NCI-H2196 treated with DMSO at 0.1 percent for 48 hours (cell line): ENCODE measurements around the gene CNTN5.

ENCODE experiments used
- DNase-seq: peaks from one replicate; lab custom pipeline; 2025; ENCODE audit not compliant: unreplicated experiment; lab: John Stamatoyannopoulos, UW

Gene CNTN5

DNA sequence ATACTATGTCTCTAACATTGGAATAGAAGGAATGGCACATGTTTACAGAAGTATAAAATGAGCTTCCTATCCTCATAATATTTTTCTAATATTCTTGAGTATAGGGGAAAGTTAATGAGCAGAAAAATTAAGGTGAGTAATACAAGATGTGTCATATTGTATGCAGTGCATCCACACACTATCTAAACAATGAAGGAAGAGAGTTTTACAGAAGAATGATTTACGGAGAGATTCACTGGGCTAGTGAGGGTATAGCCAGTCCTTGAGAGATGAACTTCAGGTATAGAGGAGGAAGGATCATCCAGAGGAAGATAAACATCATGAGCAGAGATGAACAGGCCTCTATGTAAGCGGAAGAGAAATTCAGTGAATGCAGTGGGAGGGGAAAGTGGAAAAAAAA lies 569.0 kb downstream of the CNTN5 start:
- DNase-seq = no peak

DNA sequence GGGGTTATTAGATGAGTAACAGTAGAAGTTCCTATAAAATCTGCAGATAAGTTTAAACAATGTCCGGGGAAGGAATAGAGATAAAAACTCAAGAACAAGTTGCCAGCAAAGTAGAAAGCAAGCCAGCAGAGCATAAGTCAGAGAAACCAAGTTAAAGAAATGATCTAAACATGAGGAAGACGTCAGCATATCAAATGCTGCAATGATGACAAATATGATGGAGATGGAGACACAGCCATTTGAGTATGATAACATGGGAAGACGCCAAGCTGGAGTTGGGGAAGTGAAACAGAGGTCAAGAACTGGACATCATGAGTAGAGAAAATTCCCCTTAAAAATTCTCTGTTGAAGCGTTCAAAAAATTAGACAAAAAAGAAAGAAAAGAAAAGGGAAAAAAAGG lies 571.5 kb downstream of the CNTN5 start:
- DNase-seq = no peak

DNA sequence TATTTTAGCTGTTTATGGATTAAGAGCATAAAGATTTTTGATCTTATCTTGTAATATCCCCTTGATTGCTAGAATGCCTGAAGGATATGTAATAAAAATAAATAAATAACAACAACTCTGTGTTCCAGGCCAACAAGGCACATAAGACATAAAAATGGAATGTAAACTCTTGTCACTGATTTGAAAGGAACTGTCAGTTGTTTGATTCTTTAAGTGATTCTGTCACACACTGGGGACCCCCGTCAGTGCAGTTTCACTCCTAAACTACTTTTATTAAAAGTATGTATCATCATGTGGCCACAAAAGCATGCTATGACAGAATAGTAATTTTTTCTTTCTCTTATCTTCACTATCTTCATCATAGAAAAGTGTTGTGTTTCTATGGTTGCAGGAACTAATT lies 572.4 kb downstream of the CNTN5 start:
- no peak for DNase-seq

DNA sequence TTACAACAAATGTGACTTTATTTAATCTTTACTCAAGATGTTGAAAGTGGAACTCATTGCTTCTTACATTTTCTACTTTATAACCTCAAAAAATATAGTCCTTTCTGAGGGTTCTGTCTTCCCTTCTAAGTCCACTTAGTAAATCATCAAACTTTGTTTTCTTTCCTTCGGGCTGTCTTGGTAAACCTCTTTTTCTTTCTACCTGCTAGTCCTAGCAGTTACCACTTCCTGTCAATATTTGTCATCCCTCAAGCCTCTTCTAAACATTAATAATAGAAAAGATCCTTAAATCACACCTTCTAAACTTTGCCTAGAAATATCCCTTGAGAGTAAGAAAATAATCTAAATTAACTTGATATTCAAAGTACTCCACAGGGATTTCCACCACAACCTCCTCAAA lies 580.4 kb downstream of the CNTN5 start:
- no peak for DNase-seq

DNA sequence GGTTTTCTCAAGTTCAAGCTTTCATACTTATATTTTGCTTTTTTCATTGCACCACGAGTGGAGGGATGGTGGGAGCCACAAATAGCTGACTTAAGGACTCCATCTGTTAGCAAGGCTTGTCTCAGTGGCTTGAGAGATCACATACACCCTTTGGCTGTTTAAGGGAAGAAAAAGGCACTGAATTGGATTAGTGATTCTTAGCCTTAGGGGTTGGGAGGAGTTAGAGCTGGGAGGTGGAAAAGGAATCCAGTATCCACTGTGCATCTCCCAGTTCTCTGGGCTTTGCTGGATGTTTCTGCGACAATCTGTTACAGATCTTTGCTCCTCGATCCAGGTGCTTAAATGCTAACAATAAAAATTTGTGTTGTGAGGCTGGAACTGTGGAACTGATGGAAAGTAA lies 593.6 kb downstream of the CNTN5 start:
- DNase-seq = no peak

DNA sequence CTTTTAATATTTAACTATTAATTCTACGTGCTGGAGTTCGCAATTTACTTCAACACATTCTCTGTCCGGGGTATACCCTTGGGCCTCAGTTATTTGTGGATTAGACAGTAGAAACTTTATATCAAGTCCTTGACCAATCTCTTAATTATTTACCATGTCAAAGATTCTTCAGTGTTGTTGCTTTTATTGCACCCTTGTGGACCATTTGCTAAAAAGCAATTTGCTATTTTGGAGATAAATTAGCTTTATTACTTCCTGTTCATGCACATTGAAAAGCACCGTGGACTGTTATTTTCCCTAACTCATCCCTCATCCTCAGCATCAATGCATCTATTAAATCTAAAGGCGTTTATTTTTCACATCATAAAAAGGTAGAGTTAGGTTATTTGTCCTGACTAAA lies 609.9 kb downstream of the CNTN5 start:
- no peak for DNase-seq

DNA sequence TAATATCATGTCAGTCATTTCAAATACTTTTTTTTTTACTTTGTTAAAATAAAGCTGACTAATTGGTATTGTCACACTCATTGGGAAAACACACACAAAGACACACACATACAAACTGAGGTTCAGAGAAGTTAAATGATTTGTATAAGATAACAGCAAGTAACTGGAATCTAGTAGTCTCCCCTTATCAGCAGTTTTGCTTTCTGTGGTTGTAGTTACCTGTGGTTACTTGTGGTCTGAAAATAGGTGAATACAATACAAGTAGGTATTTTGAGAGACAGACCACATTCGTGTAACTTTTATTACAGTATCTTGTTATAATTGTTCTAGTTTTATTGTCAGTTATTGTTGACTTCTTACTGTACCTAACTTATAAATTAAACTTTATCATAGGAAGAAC lies 610.9 kb downstream of the CNTN5 start:
- DNase-seq = no peak

DNA sequence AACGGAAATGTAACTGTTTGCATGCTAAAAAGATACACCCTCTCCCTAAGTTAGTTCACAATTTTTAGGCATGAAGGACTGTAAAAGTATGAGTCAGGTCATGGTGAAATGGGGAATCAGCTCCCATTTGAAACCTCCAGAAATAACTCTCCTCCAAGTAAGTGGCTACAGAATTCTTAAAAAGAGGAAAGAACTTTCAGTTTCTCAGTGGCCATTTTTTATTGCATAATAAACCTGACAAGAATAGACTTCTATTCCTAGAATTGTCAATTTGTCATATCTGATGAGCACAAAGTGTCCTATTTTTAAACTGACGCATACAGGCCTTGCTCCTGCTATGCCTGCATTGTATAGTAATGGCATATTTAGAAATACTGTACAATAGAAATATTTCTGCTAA lies 612.2 kb downstream of the CNTN5 start:
- no peak for DNase-seq

DNA sequence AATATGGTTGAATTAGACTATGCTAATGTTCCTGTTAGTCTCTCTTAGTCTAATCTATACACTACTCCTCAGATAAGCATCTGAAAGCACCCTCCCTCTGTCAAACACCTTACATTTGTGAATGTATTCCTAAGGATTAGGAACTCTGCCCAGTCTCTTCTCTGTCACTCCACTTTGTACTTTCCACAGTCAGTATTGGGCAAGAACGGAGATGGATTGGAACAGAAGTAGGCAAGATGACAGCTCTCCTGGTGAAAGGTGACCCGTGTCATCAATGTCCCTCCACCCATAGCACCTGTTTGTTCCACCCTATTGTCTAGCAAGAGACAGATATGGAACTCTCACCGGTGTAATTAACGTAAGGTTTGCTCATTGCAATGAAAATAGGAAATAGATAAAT lies 613.8 kb downstream of the CNTN5 start:
- no peak for DNase-seq

DNA sequence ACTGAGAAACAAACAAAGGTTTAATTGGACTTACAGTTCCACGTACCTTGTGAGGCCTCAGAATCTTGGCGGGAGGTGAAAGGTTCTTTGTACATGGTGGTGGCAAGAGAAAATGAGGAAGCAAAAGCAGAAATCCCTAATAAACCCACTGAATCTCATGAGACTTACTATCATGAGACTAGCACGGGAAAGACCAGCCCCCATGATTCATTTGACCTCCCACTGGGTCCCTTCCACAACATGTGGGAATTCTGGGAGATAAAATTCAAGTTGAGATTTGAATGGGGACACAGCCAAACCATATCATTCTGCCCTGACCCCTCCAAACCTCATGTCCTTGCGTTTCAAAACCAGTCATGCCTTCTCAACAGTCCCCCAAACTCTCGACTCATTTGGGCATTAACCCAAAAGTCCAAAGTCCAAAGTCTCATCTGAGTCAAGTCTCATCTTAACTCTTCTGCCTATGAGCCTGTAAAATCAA lies 617.4 kb downstream of the CNTN5 start:
- DNase-seq = no peak

DNA sequence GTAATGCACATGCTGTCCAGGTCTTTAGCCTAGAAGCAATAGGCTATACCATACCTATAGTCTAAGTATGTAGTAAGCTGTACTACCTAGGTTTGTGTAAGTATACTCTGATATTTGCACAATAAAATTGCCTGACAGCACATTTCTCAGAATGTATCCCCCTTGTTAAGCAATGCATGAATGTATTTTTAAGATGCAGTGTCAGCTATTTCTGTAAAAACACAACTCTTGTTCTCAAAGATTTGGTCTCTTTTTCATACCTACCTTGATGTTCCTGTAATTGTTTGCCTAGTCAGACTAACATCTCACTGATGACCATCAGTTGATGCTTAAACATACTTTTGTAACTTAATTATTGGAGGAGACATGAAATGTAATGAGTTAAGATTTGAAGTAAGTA lies 619.9 kb downstream of the CNTN5 start:
- no peak for DNase-seq

DNA sequence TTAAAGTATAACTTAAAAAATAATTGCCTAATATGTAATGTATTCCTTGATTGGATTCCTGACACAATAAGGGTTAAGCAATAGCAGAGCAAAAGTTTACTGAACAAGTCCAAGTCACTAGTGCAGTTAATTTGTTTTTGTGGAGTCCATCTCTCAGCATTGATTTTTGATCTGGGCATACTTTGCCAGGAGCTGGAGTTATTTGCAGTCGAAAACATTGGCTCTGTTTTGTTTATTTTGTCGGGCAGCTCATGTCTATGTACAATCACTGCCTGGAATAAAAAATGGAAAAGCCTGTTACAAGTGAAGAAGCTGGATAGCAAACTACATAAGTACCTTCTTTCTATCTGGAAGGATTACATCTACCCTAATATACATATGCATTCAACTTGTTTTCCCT lies 625.2 kb downstream of the CNTN5 start:
- DNase-seq = no peak

DNA sequence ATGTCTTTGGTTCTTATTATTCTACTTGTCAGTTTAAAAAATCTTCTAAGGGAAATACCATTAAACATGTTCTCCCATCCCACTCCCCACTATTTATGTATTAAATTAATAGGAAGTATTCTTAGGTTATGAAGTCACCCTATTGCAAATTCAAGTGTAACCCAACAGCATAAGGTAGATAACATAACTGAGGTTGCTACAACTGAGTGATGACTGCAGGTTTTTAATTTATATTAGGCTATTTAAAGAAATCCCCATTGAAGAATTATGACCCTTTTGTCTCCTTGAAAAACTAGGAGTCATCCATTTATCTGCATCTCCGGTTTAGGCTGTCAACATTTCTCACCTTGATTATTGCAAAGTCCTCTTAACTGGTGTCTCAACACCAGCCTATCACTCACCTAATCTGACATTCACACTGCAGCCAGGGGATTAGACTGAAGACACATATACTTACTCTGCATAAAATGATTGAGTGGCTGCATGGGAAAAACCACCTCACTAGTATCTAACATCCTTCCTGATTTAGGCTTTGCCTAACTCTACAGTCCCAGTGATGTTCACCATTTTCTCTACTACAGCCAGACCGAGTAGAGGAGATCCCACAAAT lies 649.4 kb downstream of the CNTN5 start:
- no peak for DNase-seq

DNA sequence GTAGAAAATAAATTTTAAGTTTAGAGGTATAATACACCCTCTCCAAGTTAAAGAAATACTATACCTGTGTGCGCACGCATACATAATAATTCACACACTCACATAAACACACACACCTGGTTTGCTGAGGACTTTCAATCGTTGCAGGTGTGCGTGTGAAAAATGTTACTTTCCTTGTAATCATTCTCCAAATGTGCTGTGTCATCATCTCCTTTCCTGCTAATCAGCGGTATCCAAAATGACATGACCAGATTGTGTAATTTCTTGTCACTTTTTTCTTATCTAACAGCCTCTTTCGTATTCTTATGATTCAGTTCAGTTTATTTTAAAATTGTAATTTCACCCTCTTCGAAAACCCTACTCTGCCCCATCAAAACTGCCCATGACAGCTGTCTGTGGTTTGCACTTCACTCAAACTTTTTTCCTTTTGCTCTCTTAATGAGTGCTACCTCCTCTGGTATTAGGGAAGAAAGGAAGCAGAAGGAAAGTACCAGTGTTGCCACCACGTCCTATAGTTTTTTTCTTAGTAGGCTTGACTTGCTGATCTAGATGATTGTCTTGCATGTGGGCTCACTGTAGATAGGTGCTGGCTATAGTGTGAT lies 651.2 kb downstream of the CNTN5 start:
- no peak for DNase-seq

DNA sequence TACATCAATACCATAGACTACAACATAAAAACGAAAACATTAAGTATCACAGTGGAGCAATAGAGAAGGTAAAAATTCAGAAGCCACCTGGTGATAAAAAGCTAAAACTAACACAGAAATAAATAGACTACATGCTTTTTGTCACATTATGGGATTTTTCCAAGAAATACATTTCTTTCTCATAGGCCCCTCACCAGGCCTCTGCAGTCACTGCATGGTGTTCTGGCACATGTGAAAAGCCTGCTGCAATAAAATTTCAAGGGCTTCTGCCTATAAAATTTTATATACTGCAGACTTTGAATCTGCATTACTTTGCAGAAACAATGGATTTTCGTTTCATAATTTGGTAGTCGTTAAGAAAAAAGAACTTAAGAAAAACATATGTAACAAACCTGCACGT lies 655.5 kb downstream of the CNTN5 start:
- no peak for DNase-seq

DNA sequence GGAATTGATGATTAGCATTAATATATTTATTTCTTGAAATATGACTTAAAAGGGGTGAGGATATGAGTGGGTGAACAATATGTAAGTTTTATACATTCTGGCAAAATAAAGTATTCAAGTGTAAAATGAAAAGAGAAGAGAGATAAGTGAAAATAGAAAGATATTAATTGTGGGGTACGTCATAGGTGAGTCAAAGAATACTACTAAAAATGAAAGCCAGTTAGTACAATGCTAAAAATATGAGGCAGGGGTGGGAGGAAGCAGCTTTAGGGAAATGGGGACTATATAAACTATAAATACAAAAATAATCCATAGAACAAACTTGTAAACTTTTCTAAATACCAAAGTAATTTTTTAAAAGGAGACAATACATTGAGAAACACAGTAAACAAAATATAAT lies 661.4 kb downstream of the CNTN5 start:
- DNase-seq = no peak

DNA sequence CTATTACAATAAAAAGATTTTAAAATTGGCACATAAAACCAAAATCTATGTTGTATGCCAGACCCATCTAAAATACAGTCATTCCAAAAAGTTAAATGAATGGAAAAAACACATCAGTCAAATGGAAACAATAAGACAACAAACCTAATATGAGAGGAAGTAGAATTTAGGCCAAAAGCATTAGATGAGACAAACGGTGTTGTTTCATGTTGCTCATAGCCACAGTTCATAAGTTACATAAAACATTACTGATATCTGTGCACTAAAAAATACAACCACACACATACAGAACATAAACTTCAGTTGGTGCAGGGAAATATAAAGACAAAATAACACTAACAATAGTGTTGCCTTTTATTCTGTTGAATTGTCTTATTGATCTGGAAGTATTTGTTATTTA lies 661.9 kb downstream of the CNTN5 start:
- no peak for DNase-seq

DNA sequence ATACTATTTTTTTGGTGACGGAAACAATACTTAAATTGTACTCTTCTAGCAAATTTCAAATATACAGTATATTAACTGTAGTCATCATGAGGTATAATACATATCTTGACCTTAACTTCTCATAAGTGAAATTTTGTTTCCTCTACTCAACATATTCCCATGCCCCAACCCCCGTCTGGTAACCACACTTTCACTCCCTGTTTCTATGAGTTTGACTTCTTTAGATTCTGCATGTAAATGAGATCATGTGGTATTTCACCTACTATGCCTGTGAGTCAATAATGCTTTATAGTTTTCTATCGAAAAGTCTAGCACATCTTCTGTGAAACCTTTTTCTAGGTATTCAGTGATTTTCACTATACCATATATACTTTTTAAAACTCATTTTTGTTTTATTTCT lies 663.2 kb downstream of the CNTN5 start:
- no peak for DNase-seq

DNA sequence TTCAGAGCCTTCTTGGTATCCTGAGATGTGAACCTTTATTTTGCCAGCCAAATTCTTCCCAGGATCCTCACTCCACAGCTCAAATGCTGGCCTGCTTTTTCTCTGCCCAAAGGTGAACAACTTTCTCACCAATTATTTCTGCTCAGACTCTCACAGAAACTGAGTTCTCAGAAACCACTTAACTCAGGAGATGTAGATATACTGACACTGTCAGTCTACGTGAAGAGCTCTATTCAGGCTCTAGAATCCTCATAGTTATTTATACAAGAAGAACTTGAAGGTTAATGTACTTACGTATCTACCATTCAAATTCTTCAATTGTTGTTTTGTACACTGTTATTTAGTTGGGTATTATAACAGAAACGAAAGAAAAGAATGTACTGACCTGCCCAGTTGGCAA lies 666.1 kb downstream of the CNTN5 start:
- no peak for DNase-seq

DNA sequence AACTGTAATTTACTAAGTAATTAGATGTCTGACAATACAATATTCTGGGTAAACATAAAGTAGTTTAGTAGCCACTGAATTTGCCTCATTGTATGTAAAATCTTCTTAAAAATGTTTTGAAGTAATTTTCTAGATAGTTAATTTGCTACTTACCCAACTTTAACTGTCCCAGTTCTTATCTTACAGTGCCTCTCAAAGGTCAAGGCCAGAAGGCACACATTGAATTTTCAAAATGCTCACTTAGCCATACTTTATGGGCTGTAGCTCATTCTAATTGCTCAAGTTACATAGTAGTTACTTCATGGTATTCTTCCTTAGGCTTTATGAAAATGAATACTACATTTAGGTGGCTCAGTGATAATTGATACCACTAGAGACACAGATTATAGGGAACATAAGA lies 666.6 kb downstream of the CNTN5 start:
- no peak for DNase-seq

DNA sequence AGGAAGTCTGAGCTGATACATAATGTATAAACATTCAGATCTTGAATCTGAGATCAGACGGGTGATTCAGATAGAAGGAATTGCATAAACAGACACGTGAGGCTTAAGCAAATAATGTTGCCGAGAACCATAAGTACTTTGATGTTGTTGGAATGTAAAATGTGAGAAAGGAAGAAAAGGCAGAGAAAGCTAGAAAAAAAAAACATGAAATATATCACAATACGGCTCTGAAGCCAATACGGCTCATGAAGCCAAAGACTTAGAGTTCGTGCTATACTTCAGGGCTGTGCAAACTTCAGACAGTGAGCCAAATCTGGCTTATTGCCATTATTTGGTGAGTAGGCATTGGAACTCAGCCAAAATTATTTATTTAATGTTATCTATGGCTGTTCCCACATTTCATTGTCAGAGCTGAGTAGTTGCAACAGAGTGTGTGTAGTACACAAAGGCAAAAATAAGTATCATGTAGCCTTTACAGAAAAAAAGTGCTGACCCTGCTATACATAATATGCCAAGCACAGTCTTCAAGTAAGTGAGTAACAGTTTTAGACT lies 673.3 kb downstream of the CNTN5 start:
- DNase-seq = no peak

DNA sequence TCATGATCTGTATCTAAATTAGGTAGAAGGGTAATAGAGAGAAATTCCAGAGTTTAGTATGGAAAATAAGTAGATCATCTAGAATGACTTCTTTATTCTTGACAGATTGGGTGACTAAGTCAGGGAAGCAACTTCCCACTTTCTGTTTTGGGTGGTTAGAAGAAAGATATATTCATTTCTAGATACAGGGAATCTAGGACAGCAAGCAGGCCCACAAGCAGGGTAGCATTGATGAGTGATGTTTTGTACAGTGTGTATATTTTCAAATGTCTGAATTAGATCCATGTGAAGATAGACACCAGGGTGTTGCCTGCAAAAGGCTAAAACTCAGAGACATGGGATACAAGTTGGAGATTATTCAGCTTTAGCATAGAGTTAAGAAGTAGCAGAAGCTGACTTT lies 674.4 kb downstream of the CNTN5 start:
- no peak for DNase-seq

DNA sequence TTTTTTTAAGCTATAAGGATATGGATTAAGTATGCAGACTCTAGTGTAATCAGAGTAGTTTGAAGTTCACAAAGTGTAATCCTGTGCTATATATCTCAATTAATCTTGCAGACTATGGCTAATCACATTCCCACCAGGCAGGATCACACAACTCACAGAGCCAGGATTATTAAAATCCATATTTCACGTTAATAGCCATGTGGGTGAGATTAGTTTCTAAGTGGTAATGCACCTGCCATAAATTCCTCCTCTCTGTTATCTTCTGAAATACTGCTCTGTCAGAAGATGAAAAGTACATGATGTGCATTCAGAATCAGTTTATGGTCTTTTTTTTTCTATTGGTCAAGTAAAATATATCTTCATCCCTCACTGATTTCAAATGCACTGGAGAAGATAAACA lies 686.1 kb downstream of the CNTN5 start:
- no peak for DNase-seq
